ENCODE measurements around the gene GTPBP3. TPM values are rescaled to one million over a fixed set of nuclear protein-coding genes. Genes with fewer than 3 reads are reported as not detected.
A peak's percentile ranks its signal among the peaks of the same experiment; 100 is the strongest.

The GTPBP3 gene
- total and polyA plus RNA-seq, 2 of the 8 experiments (the other 6 are each of a cell fraction or from before 2014, with no cell fraction given): 30.4 to 56.0 TPM

GRCh38 chr19:17329366-17330261 is 7.7 kb upstream of the GTPBP3 start:
- POLR2A ChIA-PET (ENCODE audit: partially characterized antibody): interaction anchor here (1.0 to 17.1 kb wide), 4 partner anchors 9 to 116 kb away, joined by 3 to 329 read pairs (median 52); partner anchors contain the start of genes ABHD8, ANO8, DDA1 and GTPBP3
- CTCF ChIA-PET (ENCODE audit: partially characterized antibody): interaction anchor here (0.9 to 3.2 kb wide), 7 partner anchors 11 to 277 kb away, joined by 3 to 13 read pairs (median 4); partner anchors contain the start of genes DDA1 and MRPL34
- WGBS, 2 experiments (ENCODE audit: extremely low coverage in 1 of 2, insufficient coverage in 1 of 2, insufficient read length in 1 of 2, insufficient replicate concordance in 2 of 2, low coverage in 1 of 2, low lambda C conversion rate in 2 of 2, missing lambda C conversion rate in 1 of 2): 83% methylated on average over 43 of the region's 51 CpGs; no CpG with 5 or more reads in 1 of the 2 experiments
- no peak for TF ChIP-seq CHD2 (IDR thresholded peaks at IDR 0.05; ENCODE audit: low read length)
- no peak for TF ChIP-seq JUND (IDR thresholded peaks at IDR 0.05; ENCODE audit: low read length)
- peak; percentile 55 for TF ChIP-seq RNF2 (IDR thresholded peaks at IDR 0.05; ENCODE audit: borderline replicate concordance, low read depth, low read length, missing control alignments, poor library complexity, severe bottlenecking)
- TF ChIP-seq SAP30 (IDR thresholded peaks at IDR 0.05; ENCODE audit: insufficient read depth, insufficient replicate concordance, low read length): no peak
- TF ChIP-seq, protein P1, sequence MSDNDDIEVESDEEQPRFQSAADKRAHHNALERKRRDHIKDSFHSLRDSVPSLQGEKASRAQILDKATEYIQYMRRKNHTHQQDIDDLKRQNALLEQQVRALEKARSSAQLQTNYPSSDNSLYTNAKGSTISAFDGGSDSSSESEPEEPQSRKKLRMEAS (IDR thresholded peaks at IDR 0.05): 0 out of 2 replicates have a peak, but pooled peaks have one; percentile 16
- TF ChIP-seq, protein P2, sequence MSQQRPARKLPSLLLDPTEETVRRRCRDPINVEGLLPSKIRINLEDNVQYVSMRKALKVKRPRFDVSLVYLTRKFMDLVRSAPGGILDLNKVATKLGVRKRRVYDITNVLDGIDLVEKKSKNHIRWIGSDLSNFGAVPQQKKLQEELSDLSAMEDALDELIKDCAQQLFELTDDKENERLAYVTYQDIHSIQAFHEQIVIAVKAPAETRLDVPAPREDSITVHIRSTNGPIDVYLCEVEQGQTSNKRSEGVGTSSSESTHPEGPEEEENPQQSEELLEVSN (IDR thresholded peaks at IDR 0.05): peak; percentile 89

More at GRCh38 chr19:17329366-17330261, 7.7 kb upstream of the GTPBP3 start:
- Histone ChIP-seq H4K20me1 (replicated peaks in 1 of 2; ENCODE audit: control insufficient read depth in 1 of 2, insufficient read depth in 2 of 2, low read length in 2 of 2) (peaks cover 0 to 14% of the 10 kb centered on the region in 2 experiments), H2BK15ac (ENCODE audit: low read length) (peak overlapping the region; percentile 100), H2BK12ac (ENCODE audit: low read depth, low read length) (no peak overlapping the region; the same call in 1 of the 2 replicates), H3K4me2 (ENCODE audit: insufficient read depth in 1 of 2, low read depth in 2 of 2, low read length in 2 of 2) (peak overlapping the region; percentile 72 to 81), H3K4me3 (ENCODE audit: extremely low read depth in 1 of 4, insufficient read depth in 2 of 4, low read depth in 3 of 4, low read length in 4 of 4) (peak overlapping the region in 2 of 4 experiments; percentile 60 to 95; a peak in 3 of 8 replicates), H4K91ac (replicated peaks; ENCODE audit: insufficient read length, low read length) (no peak overlapping the region), H4K8ac (ENCODE audit: extremely low read depth, insufficient read depth, low read length) (peak overlapping the region; percentile 80; the same call in 1 of the 2 replicates), H3K23ac (ENCODE audit: insufficient read length) (no peak overlapping the region), H3K18ac (ENCODE audit: extremely low read depth, low read length) (peak overlapping the region; percentile 87; the same call in 1 of the 2 replicates), H4K5ac (ENCODE audit: insufficient read length, low read depth, low read length) (no peak overlapping the region), H3K79me1 (ENCODE audit: low read depth, low read length) (0 out of 2 replicates have a peak, but pooled peaks cover 2% of the 10 kb centered on the region), H2AK5ac (ENCODE audit: low read depth, low read length) (0 out of 2 replicates have a peak overlapping the region, but pooled peaks have one; percentile 65), H2AFZ (ENCODE audit: low read length) (no peak overlapping the region), H2BK5ac (ENCODE audit: low read depth, low read length) (0 out of 2 replicates have a peak overlapping the region, but pooled peaks have one; percentile 16), H3K9me3 (ENCODE audit: insufficient read depth in 2 of 2, low read depth in 1 of 2, low read length in 1 of 2) (no peaks in the 10 kb centered on the region), H3K27ac (ENCODE audit: low read depth, low read length) (no peak overlapping the region), H2BK120ac (replicated peaks; ENCODE audit: low read depth, low read length) (no peak overlapping the region), H2BK20ac (ENCODE audit: low read length) (no peak overlapping the region), H3K56ac (replicated peaks; ENCODE audit: insufficient read length, low read depth, low read length) (no peak overlapping the region), H3K14ac (ENCODE audit: insufficient read length) (no peak overlapping the region), H3K36me3 (ENCODE audit: control insufficient read depth in 2 of 4, insufficient read depth in 4 of 4, low read length in 3 of 4) (peaks cover 0 to 7% (median 3%) of the 10 kb centered on the region in 4 experiments; a peak in 4 of 8 replicates), H3K23me2 (ENCODE audit: low read depth, low read length) (peaks cover 15% of the 10 kb centered on the region), H3K9ac (replicated peaks in 1 of 4; ENCODE audit: extremely low read depth in 1 of 4, low read depth in 3 of 4, low read length in 3 of 4) (no peak overlapping the region), H3K4me1 (replicated peaks in 1 of 4; ENCODE audit: control insufficient read depth in 3 of 4, insufficient read depth in 4 of 4, low read length in 3 of 4) (peaks cover 0 to 30% (median 22%) of the 10 kb centered on the region in 4 experiments; a peak in 6 of 7 replicates), H3K27me3 (replicated peaks in 1 of 4; ENCODE audit: control insufficient read depth in 3 of 4, extremely low read depth in 1 of 4, insufficient read depth in 3 of 4, low read length in 3 of 4) (no peaks in the 10 kb centered on the region; a peak in 1 of 7 replicates), H3K4ac (replicated peaks; ENCODE audit: insufficient read length, low read depth, low read length) (peak overlapping the region; percentile 53), H3K79me2 (ENCODE audit: control insufficient read depth in 1 of 2, insufficient read depth in 2 of 2, low read length in 2 of 2) (no peaks in the 10 kb centered on the region)
- FAIRE-seq (no peak), DNase-seq (ENCODE audit: low read depth in 1 of 2, low spot score in 2 of 2) (no peak)
